AG10803 (cell line): ENCODE data around the gene NR2F6.

ENCODE experiments used
- DNase-seq: peaks from one replicate; pipeline ENCODE4 v3.0.0; 2010; ENCODE audit warnings: low read depth
- H3K4me3 ChIP-seq: 2 replicates; pipeline ENCODE4 v1.5.1; 2011; ENCODE audit warnings: mild to moderate bottlenecking, low read length, control low read depth
- CTCF ChIP-seq: conservative IDR thresholded peaks from 2 replicates; pipeline ENCODE4 v1.5.1; 2011; ENCODE audit warnings: mild to moderate bottlenecking, low read length, control low read depth, inconsistent platforms

The NR2F6 gene

GRCh38 chr19:17243211-17243829 lies 2.4 kb downstream of the NR2F6 start:
- no peak for DNase-seq
- TF ChIP-seq CTCF: no peak
- peak overlapping the region; percentile 89 for H3K4me3 ChIP-seq

GRCh38 chr19:17242431-17243208 lies 3.1 kb downstream of the NR2F6 start:
- H3K4me3 ChIP-seq: peak overlapping the region; percentile 89
- TF ChIP-seq CTCF: no peak
- DNase-seq: no peak

GRCh38 chr19:17240826-17241399 lies 4.8 kb downstream of the NR2F6 start:
- no peak overlapping the region for H3K4me3 ChIP-seq
- TF ChIP-seq CTCF: no peak
- DNase-seq: no peak

- no peak for DNase-seq
- H3K4me3 ChIP-seq: no peak overlapping the region
- TF ChIP-seq CTCF: no peak
These were observed 5.5 kb downstream of the NR2F6 start for GRCh38 chr19:17240062-17240752.

GRCh38 chr19:17237747-17238706 lies 7.7 kb downstream of the NR2F6 start:
- no peak overlapping the region for H3K4me3 ChIP-seq
- no peak for DNase-seq
- no peak for TF ChIP-seq CTCF

GRCh38 chr19:17236811-17237543 lies 8.7 kb downstream of the NR2F6 start:
- no peak overlapping the region for H3K4me3 ChIP-seq
- no peak for DNase-seq
- no peak for TF ChIP-seq CTCF
